ENCODE results near the gene COQ10A.

GRCh38 chr12:56257071-56257470 is 9.7 kb upstream of the COQ10A start:
- no peak for TF ChIP-seq CTCF (IDR thresholded peaks at IDR 0.05)
- TF ChIP-seq POLR2A (IDR thresholded peaks at IDR 0.05) = no peak
